ENCODE measurements around the gene ATOH1.

Gene ATOH1, protein sequence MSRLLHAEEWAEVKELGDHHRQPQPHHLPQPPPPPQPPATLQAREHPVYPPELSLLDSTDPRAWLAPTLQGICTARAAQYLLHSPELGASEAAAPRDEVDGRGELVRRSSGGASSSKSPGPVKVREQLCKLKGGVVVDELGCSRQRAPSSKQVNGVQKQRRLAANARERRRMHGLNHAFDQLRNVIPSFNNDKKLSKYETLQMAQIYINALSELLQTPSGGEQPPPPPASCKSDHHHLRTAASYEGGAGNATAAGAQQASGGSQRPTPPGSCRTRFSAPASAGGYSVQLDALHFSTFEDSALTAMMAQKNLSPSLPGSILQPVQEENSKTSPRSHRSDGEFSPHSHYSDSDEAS

GRCh38 chr4:93828332-93828994 is at the start of gene ATOH1:
Gene ATOH1, plus strand, starts transcription at chr4:93828753. Its CDS starts 174 bp downstream, at chr4:93828927.
- DNase-seq = no peak

DNA sequence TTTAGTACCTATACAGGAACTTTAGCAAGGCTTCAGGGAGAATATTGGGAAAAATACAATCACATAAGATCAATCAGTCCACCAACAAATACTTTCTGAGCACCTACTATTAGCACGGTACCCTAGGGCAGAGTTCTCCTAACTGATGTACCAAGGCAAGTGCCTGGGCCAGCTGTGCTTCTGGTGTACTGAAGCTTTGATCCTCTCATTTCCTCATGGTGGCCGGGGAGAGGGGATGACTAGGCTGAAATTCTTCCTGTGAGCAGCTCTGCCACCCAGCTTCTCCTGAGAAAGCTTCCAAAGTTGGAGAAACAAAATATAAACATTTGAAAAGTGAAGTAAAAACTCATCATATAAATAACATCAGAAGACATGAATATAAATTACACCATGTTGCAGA is 49.3 kb upstream of the ATOH1 start:
- no peak for DNase-seq

DNA sequence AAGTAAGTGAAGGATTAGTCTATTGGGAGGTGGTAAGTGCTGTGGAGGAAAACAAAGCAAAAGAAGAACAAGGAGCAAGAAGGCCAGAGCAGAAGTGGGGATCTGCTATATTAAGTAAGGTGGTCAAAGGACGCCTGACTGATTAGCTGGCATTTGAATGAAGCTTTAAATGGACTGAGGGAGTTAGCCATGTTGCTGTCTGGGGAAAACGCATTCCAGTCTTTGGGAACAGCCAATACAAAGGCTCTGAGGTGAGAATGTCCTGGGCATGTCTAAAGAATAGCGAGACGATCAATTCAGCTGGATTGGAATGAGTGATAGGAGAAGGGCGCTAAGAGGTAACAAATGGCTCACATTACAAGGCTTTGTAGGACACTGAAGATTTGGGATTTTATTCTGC is 48.5 kb upstream of the ATOH1 start:
- no peak for DNase-seq

DNA sequence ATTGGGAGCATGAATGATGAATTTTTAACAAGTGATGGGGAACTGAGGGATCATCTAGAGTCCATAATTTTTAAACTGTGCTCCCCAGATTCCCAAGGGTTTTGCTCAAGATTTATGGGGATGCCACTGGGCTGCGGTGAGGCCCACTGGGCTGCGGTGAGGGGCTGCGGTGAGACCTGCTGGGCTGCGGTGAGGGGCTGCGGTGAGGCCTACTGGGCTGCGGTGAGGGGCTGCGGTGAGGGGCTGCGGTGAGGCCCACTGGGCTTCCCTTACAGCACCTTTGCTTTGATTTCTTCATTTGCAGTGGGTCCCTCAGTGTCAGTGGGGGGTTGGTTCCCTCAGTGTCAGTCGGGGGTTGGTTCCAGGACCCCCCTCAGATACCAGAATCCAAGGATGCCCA is 47.4 kb upstream of the ATOH1 start:
- no peak for DNase-seq

DNA sequence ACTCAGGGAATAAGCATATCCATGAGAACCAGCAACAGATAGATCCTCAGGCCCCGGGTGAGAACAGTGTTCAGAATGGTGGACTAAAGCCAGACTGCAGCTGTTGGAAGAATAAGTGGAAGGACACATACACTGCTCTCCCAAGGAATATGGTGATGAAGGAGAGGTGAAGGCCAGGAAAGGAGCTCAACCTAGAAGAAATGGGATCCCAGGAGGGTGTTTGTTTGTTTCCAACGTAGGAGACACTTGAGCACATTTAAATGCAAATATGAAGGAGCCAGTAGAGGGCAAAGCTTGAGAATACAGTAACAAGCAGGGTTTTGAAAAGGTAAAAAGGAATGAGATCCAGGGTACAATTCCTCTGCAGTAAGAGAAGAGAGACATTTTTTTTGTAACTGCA is 42.4 kb upstream of the ATOH1 start:
- no peak for DNase-seq

GRCh38 chr4:93788712-93789111 is 39.8 kb upstream of the ATOH1 start:
- DNase-seq = no peak

GRCh38 chr4:93791570-93792195 is 36.9 kb upstream of the ATOH1 start:
- peak; percentile 14 for DNase-seq

GRCh38 chr4:93802045-93802444 is 26.5 kb upstream of the ATOH1 start:
- no peak for DNase-seq

DNA sequence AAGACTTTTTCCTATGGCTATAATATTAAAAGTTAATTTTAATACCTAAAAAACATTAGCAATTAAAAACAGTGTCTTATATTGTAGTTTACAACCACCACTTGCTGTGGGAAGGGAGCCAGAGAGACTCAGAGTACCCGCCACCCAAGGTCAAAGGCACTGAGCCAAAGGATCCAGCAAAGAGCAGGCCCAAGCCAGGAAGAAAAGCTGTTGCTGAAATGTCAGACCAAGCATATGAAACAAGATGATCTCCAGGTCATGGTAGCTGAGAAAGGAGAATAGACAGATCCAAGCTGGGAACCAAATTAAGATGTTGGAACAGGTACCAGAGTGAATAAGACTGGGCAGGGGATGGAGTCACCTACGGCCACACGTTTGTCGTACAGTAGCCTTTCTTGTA is 18.8 kb upstream of the ATOH1 start:
- DNase-seq = no peak

GRCh38 chr4:93810340-93810992 is 18.1 kb upstream of the ATOH1 start:
- DNase-seq = no peak

DNA sequence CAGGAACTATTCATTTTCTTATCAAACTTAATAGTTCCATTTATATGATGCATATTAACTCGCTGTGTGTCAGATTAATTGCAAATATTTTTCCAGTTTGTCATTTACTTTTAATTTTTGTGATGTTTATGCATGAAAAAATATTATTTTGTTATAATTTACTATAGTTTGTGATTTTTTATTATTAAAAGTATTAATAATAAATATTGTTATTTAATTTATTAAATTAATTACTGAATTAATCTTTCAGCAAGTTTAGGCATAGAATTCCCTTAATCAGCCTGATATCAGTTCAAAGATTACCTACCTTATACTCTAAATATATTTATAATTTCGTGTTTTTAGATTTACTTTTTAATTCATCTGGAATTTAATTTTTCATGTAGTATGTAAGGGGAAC is 15.5 kb upstream of the ATOH1 start:
- no peak for DNase-seq

DNA sequence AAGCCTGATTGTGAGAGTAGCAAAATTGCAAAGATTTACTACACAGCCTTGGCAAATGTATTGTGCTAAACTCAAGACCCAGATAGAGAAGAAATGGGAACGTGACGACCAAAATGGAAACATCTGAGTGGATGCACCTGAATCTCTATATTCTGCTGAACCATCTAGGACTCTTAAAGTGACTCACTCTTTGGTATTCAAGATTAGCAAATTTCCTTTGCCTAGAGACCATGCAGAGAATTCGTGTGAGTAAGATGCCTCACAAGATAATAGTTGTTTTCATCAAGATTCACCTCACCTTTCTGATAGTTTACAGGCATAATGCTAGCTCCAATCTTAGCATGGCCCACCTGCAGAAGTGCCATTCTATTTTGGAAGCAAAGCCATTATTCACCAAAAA is 14.4 kb upstream of the ATOH1 start:
- no peak for DNase-seq

GRCh38 chr4:93814722-93815121 is 13.8 kb upstream of the ATOH1 start:
- no peak for DNase-seq

GRCh38 chr4:93825551-93826216 is 2.9 kb upstream of the ATOH1 start:
- DNase-seq = no peak

DNA sequence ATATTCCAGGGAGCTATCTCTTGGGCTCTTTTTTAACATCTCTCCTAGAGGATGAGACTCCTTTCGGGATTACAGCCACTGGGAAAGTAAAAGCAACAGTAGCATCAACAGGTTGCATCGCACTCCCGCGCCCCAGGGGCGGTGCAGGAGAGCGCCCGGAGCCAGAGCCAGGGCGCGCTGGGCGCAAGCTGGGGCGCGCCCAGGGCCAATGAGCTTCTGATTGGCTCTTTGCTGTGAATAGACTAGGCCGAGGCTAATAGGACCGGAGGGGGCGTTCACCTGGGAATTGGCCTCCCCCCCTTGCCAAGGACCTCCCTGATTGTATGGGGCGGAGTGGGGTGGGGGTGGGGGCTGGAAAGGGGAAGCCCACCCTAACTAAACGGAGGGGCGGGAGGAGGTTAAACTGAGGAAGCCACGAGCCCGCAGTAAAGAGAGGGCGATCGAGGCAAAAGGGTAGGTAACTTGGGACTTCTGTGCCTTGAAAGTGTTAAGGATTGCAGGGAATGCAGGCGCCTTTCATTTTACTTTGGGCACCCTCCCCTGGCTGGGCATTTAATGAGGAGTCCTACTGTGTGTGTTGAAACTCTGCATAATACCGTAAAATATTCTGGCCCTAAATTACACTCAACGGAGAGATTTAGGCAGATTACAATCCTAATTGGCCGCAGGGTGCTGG is 1.1 kb upstream of the ATOH1 start:
- no peak for DNase-seq

- DNase-seq = no peak
These were observed 654 bp downstream of the ATOH1 start for GRCh38 chr4:93828995-93829819.

- no peak for DNase-seq
These were observed 1.5 kb downstream of the ATOH1 start for GRCh38 chr4:93829820-93830687.

- no peak for DNase-seq
These were observed 3.4 kb downstream of the ATOH1 start for GRCh38 chr4:93831716-93832496.

- no peak for DNase-seq
These were observed 5.9 kb downstream of the ATOH1 start for GRCh38 chr4:93834249-93835066.
